ENCODE results near the gene GALNTL6. TPM values are rescaled to one million over a fixed set of nuclear protein-coding genes. Genes with fewer than 3 reads are reported as not detected.
A peak's percentile ranks its signal among the peaks of the same experiment; 100 is the strongest.
"Not testable (repeated sequence)": the region's sequence is repeated elsewhere in the genome, so short reads cannot be mapped to it uniquely, and the experiment has no call there.

Gene GALNTL6
- total RNA-seq, 4 donors from 2014 or later, result 0.26 to 4.0 (median 1.5) TPM; not detected in 1

- DNase-seq (ENCODE audit: low spot score in 2 of 2), result no peak
- Histone ChIP-seq H3K36me3 (no peaks in the 10 kb centered on the region), H3K9me3 (no peaks in the 10 kb centered on the region), H3K27ac (no peak overlapping the region), H3K4me3 (no peak overlapping the region), H3K27me3 (no peaks in the 10 kb centered on the region), H3K4me1 (no peaks in the 10 kb centered on the region)
- WGBS, result 21% methylated on average over 6 of the region's 6 CpGs
- TF ChIP-seq EP300 (IDR thresholded peaks at IDR 0.05) (no peak), POLR2AphosphoS5 (IDR thresholded peaks at IDR 0.05) (no peak), CTCF (IDR thresholded peaks at IDR 0.05) (peak; percentile 23 to 73), POLR2A (IDR thresholded peaks at IDR 0.05) (no peak)
Observed at GRCh38 chr4:173013232-173013930, 1200.2 kb downstream of the GALNTL6 start.

DNA sequence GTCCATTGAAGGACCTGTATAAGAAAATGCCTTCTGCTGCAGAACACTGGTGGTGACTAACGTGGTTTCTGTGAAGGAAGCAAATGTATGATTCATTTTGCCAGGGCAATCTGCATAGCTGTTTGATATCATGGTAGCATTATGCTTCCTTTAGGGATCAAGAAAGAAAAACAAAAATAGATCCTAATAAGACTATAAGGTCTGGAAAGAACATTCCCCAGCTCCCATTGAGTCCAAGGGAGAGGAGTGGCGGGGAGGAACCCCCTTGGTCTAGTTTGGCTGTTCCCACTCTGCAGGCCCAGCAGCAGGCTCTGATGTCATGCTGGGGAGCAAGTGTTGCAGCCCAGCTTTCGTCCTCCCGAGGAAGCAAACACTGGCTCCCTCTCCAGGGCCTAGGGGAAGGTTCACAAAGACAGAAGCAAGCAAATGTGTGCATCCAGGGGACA lies 1200.9 kb downstream of the GALNTL6 start:
- Histone ChIP-seq H3K4me3 (no peak overlapping the region), H3K36me3 (no peaks in the 10 kb centered on the region), H3K27me3 (no peaks in the 10 kb centered on the region), H3K27ac (no peak overlapping the region), H3K4me1 (no peaks in the 10 kb centered on the region), H3K9me3 (no peaks in the 10 kb centered on the region)
- WGBS, result 53% methylated on average over 4 of the region's 4 CpGs
- DNase-seq (ENCODE audit: low spot score in 2 of 2), result no peak
- TF ChIP-seq CTCF (IDR thresholded peaks at IDR 0.05) (no peak), POLR2AphosphoS5 (IDR thresholded peaks at IDR 0.05) (no peak), EP300 (IDR thresholded peaks at IDR 0.05) (no peak), POLR2A (IDR thresholded peaks at IDR 0.05) (no peak)

DNA sequence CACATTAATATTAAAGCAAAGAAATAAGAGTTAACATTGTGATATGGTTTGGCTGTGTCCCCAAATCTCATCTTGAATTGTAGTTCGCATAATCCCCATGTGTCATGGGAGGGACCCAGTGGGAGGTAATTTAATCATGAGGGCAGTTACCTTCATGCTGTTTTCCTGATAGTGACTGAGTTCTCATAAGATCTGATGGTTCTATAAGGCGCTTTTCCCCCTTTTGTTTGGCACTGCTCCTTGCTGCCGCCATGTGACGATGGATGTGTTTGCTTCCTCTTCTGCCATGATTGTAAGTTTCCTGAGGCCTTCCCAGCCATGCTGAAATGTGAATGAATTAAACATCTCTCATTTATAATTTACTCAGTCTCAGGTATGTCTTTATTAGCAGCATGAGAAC lies 1201.6 kb downstream of the GALNTL6 start:
- DNase-seq (ENCODE audit: low spot score in 2 of 2), result no peak
- no peaks in the 10 kb centered on the region for H3K36me3 ChIP-seq
- no peak overlapping the region for H3K27ac ChIP-seq
- H3K4me3 ChIP-seq, result no peak overlapping the region
- TF ChIP-seq POLR2A (IDR thresholded peaks at IDR 0.05), result no peak
- WGBS, result 98% methylated on average over 4 of the region's 4 CpGs
- H3K9me3 ChIP-seq, result no peaks in the 10 kb centered on the region
- H3K27me3 ChIP-seq, result no peaks in the 10 kb centered on the region
- no peaks in the 10 kb centered on the region for H3K4me1 ChIP-seq

GRCh38 chr4:173017802-173018201 lies 1204.6 kb downstream of the GALNTL6 start:
- Histone ChIP-seq H3K9me3 (no peaks in the 10 kb centered on the region), H3K36me3 (no peaks in the 10 kb centered on the region), H3K27ac (no peak overlapping the region), H3K27me3 (no peaks in the 10 kb centered on the region), H3K4me3 (no peak overlapping the region), H3K4me1 (no peaks in the 10 kb centered on the region)
- DNase-seq (ENCODE audit: low spot score in 2 of 2), result no peak
- TF ChIP-seq CTCF (IDR thresholded peaks at IDR 0.05) (no peak), EP300 (IDR thresholded peaks at IDR 0.05) (no peak), POLR2A (IDR thresholded peaks at IDR 0.05) (no peak), POLR2AphosphoS5 (IDR thresholded peaks at IDR 0.05) (no peak)

DNA sequence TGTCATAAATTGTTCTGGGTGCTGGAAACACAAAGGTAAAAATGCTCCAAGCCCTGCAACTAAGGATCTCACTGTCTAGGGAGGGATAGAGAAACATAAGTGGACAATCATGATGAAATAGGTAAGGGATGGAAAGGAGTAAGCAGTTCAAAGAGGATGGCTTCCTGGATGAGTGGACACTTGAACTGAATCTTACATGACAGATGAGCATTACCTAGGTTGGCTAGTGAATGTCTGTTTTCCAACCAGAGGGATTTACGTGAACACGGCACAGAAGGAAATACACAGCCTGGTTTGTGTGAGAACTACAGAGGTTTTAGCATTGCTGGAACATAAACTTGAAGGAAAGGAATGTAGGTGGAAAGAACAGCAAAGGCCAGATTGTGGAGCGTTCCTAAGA lies 1205.2 kb downstream of the GALNTL6 start:
- no peak for TF ChIP-seq POLR2A (IDR thresholded peaks at IDR 0.05)
- Histone ChIP-seq H3K27me3 (no peaks in the 10 kb centered on the region), H3K36me3 (no peaks in the 10 kb centered on the region), H3K4me1 (no peaks in the 10 kb centered on the region), H3K4me3 (no peak overlapping the region), H3K9me3 (no peaks in the 10 kb centered on the region), H3K27ac (no peak overlapping the region)
- DNase-seq (ENCODE audit: low spot score in 2 of 2), result no peak
- WGBS, result 94% methylated on average over 3 of the region's 3 CpGs

DNA sequence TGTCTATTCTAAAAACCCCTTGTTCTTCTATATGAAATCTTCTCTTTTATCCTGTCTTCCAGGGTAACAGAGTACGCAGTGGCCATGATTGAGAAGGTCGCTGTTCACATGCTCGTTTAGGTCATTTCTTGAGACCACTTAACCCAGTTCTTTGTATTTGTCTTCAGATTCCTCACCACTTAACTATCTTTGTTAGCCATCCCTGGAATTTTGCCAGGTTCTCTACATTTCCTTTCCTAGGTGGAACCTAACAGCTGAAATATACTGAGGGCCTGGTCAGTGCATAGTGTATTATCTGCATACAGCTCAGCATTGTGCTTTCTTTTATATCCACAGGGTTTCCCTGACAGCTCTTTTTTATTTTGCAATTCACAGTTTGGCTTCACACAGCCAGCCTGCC lies 1206.5 kb downstream of the GALNTL6 start:
- Histone ChIP-seq H3K27me3 (no peaks in the 10 kb centered on the region), H3K36me3 (no peaks in the 10 kb centered on the region), H3K27ac (no peak overlapping the region), H3K9me3 (no peaks in the 10 kb centered on the region), H3K4me3 (no peak overlapping the region), H3K4me1 (no peaks in the 10 kb centered on the region)
- DNase-seq (ENCODE audit: low spot score in 2 of 2), result no peak
- TF ChIP-seq POLR2A (IDR thresholded peaks at IDR 0.05) (no peak), CTCF (IDR thresholded peaks at IDR 0.05) (no peak), POLR2AphosphoS5 (IDR thresholded peaks at IDR 0.05) (no peak), EP300 (IDR thresholded peaks at IDR 0.05) (no peak)
- 93% methylated on average over 3 of the region's 3 CpGs for WGBS

DNA sequence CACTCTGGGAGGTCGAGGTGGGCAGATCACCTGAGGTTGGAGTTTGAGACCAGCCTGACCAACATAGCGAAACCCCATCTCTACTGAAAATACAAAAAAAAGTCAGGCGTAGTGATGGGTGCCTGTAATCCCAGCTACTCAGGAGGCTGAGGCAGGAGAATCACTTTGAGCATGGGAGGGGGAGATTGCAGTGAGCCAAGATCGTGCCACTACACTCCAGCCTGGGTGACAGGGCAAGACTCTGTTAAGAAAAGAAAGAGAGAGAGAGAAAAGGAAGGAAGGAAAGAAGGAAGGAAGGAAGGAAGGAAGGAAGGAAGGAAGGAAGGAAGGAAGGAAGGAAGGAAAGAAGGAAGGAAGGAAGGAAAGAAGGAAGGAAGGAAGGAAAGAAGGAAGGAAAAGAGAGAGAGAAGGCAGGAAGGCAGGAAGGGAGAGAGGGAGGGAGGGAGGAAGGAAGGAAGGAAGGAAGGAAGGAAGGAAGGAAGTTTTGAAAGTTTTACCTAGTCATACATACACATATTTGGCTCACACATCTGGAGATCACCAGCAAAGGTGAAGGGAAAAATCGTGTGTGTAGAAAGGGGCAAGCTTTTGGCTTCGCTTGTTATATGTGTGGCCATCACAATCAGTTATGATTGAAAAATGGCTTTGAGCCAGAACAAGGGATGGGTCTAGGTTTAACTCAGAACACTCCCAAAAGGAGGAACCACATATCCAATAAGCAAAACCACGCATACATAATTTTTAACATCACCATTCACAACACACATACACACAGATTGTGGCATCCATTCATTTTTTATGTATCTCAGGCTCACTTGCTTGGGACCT lies 1208.8 kb downstream of the GALNTL6 start:
- H3K4me3 ChIP-seq; H3K27ac ChIP-seq; H3K36me3 ChIP-seq; H3K4me1 ChIP-seq; H3K27me3 ChIP-seq; DNase-seq (ENCODE audit: low spot score in 2 of 2); H3K9me3 ChIP-seq: not testable (repeated sequence)
- WGBS, result 86% methylated on average over 7 of the region's 7 CpGs

Data from suprapubic skin (tissue), 4 donors.